ENCODE measurements around the gene EPHA5.

Gene EPHA5

GRCh38 chr4:65386927-65387326 lies 283.4 kb downstream of the EPHA5 start:
- DNase-seq (ENCODE audit: low spot score) = no peak
- in situ Hi-C loops (cut with MboI; ENCODE audit: low sequenced_read_pairs, unreplicated experiment) = no loop called here
- TF ChIP-seq CTCF (IDR thresholded peaks at IDR 0.05; ENCODE audit: borderline replicate concordance, control extremely low read depth, extremely low read depth, insufficient read depth, missing control alignments) = no peak

- no peak for DNase-seq (ENCODE audit: low spot score)
- in situ Hi-C loops (cut with MboI; ENCODE audit: low sequenced_read_pairs, unreplicated experiment) = no loop called here
- TF ChIP-seq CTCF (IDR thresholded peaks at IDR 0.05; ENCODE audit: borderline replicate concordance, control extremely low read depth, extremely low read depth, insufficient read depth, missing control alignments) = no peak
Observed at GRCh38 chr4:65383589-65384305, 286.5 kb downstream of the EPHA5 start.

- DNase-seq (ENCODE audit: low spot score) = no peak
- in situ Hi-C loops (cut with MboI; ENCODE audit: low sequenced_read_pairs, unreplicated experiment) = no loop called here
- no peak for TF ChIP-seq CTCF (IDR thresholded peaks at IDR 0.05; ENCODE audit: borderline replicate concordance, control extremely low read depth, extremely low read depth, insufficient read depth, missing control alignments)
Observed at GRCh38 chr4:65381648-65382047, 288.6 kb downstream of the EPHA5 start.

DNA sequence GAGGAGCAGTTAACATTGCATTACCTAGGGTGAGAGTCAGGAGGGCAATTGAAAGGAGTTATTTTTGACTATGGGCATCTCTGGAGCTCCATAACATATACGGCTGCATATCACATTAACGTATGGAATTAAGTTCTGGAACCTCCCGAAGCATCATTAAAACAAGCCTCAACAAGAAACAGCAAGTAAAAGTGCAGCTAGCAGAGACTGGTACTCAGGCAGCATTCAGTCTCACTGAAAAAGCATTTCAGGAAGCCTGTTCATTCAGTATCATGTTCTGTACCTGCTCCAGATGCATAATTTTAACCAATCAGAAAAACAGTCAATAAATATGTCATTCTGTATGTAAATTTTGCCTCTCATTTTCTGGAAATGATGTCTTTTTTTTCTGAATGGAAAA lies 299.6 kb downstream of the EPHA5 start:
- TF ChIP-seq CTCF (IDR thresholded peaks at IDR 0.05; ENCODE audit: borderline replicate concordance, control extremely low read depth, extremely low read depth, insufficient read depth, missing control alignments) = no peak
- in situ Hi-C loops (cut with MboI; ENCODE audit: low sequenced_read_pairs, unreplicated experiment) = no loop called here
- DNase-seq (ENCODE audit: low spot score) = no peak

DNA sequence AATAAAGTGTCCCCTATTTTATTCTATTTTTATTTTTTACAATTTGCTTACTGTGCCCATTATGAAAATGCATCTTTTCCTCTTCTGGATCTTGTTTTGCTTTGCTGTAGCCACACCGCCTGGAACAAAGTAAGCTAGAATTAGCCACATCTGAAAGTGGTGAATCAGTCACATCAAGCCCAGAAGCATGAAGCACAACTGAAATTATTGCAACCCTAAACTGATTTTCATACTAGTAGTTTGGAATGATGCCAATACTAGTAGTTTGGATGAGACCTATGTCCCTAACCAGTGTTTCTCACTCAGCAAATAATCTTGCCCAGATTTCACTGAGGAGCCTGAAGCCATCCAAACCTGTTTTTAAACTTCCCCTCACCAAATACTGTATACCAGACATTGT lies 303.0 kb downstream of the EPHA5 start:
- DNase-seq (ENCODE audit: low spot score) = no peak
- in situ Hi-C loops (cut with MboI; ENCODE audit: low sequenced_read_pairs, unreplicated experiment) = no loop called here
- TF ChIP-seq CTCF (IDR thresholded peaks at IDR 0.05; ENCODE audit: borderline replicate concordance, control extremely low read depth, extremely low read depth, insufficient read depth, missing control alignments) = no peak

- in situ Hi-C loops (cut with MboI; ENCODE audit: low sequenced_read_pairs, unreplicated experiment) = no loop called here
- TF ChIP-seq CTCF (IDR thresholded peaks at IDR 0.05; ENCODE audit: borderline replicate concordance, control extremely low read depth, extremely low read depth, insufficient read depth, missing control alignments) = no peak
- DNase-seq (ENCODE audit: low spot score) = no peak
Observed at GRCh38 chr4:65358914-65359313, 311.4 kb downstream of the EPHA5 start.

All from GM13976 (cell line).